OCI-LY3 (cell line): Measurements from ENCODE around the gene SHQ1.

Experiments
- EZH2phosphoT487 ChIP-seq: fragments of 200-600 bp; shearing (Covaris generic); IDR thresholded peaks from 2 replicates; pipeline ENCODE4 v1.6.1; 2018; ENCODE audit warnings: antibody characterized with exemption, mixed run types, low read depth
- TF ChIP-seq, protein P1 (sequence below): fragments of 200-600, 300-600 bp; sonication (generic); IDR thresholded peaks from 2 replicates; pipeline ENCODE4 v1.5.1; 2014; ENCODE audit warnings: antibody characterized with exemption, low read length, low read depth

DNA sequence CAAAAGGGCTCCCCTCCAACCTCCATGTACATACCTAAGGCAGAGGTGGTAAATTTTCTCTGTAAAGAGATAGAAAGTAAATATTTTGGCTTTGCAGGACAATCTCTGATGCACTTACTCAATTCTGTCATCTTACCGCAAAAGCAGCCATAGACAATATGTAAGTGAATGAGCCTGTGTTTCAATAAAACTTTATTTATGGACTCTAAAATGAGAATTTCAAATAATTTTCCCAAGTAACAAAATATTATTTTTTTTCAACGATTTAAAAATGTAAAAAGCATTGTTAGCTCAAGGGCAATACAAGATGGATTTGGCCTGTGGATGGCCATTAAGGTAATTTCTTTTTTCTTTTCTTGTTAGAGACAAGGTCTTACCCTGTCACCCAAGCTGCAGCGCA, 44.7 kb downstream of the SHQ1 start:
- TF ChIP-seq, protein P1, sequence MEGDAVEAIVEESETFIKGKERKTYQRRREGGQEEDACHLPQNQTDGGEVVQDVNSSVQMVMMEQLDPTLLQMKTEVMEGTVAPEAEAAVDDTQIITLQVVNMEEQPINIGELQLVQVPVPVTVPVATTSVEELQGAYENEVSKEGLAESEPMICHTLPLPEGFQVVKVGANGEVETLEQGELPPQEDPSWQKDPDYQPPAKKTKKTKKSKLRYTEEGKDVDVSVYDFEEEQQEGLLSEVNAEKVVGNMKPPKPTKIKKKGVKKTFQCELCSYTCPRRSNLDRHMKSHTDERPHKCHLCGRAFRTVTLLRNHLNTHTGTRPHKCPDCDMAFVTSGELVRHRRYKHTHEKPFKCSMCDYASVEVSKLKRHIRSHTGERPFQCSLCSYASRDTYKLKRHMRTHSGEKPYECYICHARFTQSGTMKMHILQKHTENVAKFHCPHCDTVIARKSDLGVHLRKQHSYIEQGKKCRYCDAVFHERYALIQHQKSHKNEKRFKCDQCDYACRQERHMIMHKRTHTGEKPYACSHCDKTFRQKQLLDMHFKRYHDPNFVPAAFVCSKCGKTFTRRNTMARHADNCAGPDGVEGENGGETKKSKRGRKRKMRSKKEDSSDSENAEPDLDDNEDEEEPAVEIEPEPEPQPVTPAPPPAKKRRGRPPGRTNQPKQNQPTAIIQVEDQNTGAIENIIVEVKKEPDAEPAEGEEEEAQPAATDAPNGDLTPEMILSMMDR = no peak
- no peak for TF ChIP-seq EZH2phosphoT487
